ENCODE measurements around the gene GNAQ.
"Not testable (repeated sequence)": the region's sequence is repeated elsewhere in the genome, so short reads cannot be mapped to it uniquely, and the experiment has no call there.

GNAQ gene

GRCh38 chr9:77714077-77714549 is 317.5 kb downstream of the GNAQ start:
- no peak for DNase-seq

GRCh38 chr9:77712533-77713130 is 319.0 kb downstream of the GNAQ start:
- DNase-seq, result no peak

DNA sequence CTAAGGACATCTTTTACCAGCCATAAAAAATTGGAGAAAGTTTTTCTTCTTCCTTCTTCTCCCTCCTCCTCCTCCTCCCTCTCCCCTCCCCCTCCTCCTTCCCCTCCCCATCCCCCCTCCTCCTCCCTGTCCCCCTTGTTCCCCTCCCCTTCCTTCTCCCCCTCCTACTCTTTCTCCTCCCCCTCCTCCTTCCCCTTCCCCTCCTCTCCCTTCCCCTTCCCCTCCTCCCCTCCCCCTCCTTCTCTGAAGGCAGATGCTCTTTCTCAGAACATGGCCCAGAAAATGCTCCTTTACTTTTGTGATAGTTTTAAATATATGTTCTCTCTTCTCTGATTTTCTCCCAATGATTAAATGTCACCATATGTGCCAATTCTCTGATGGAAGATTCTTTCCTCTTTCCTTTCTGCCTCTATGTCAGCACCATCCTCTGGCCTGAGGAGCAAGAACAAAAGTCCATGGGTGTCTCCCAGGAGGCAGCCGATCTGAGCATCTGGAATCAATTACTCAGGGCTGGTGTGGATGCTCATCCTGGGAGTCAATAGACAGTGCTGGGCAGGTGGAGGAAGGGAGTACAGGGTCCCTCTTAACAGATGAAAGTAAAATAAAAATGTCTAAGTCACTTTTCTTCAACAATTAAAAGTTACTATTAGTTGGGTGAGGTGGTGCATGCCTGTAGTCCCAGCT is 320.5 kb downstream of the GNAQ start:
- DNase-seq, result no peak

GRCh38 chr9:77710316-77710715 is 321.3 kb downstream of the GNAQ start:
- DNase-seq, result no peak

DNA sequence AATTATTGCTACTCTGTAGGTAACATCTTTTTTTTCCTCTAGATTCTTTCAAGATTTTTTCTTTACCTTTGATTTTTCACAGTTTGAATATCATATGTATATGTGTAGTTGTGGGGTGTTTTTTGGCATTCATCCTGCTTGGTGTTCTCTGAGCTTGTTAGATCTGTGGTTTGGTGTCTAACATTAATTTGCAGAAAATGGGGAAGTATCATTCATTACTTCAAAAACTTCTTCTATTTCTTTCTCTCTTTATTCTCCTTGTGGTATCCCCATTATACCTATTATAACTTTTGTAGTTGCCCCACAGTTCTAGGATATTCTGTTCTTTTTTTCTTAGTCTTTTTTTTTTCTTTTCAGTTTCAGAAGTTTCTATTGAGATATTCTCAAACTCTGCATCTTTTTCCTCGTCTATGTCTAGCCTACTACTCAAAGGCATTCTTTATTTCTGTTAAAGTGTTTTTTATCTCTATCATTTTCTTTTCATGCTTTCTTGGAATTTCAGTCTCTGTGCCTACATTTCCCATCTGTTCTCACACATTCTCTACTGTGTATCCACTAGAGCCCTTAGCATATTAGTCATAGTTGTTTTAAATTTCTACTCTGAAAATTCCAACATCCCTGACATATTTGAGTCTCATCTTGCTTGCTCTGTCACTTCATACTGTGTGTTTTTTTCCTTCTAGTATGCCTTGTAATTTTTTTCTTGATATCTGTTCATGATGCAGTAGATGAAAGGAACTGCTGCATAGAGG is 323.4 kb downstream of the GNAQ start:
- no peak for DNase-seq

DNA sequence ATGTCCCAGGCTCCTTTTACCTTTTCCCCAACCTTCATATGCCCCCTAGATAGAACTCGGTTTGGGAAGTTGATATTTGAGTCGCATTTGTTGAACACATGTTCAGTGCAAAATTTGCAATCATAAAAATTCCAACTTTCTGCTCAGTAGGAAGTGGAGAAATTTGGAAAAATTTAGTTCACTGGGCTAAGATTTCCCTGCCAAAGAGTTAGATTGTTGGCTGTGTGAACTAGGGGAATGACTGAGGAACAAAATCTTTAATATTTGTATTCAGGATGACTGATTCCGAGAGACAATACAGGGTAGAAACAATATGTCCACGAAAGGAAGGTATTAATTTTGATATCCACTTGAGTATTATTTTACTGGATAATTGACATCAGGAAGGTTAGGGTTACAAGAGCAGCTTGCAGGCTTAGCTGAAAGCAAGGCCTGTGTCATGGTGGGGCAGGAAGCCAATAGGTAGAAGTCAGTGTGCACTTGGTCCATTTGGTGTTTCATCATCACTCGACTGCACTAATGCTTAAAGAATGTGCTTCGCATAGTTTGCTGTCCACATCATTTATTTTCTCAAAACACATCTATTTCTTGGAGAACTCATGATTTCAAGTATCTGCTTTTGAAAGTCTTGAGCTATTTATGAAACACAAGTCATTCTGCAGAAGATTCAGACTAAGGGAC is 324.1 kb downstream of the GNAQ start:
- no peak for DNase-seq

GRCh38 chr9:77705636-77706035 is 326.0 kb downstream of the GNAQ start:
- DNase-seq, result no peak

- DNase-seq, result not testable (repeated sequence)
Measured at GRCh38 chr9:77702521-77703390, 328.9 kb downstream of the GNAQ start.

- DNase-seq, result no peak
Measured at GRCh38 chr9:77697238-77697984, 334.2 kb downstream of the GNAQ start.

- not testable (repeated sequence) for DNase-seq
Measured at GRCh38 chr9:77690723-77691122, 340.9 kb downstream of the GNAQ start.

DNA sequence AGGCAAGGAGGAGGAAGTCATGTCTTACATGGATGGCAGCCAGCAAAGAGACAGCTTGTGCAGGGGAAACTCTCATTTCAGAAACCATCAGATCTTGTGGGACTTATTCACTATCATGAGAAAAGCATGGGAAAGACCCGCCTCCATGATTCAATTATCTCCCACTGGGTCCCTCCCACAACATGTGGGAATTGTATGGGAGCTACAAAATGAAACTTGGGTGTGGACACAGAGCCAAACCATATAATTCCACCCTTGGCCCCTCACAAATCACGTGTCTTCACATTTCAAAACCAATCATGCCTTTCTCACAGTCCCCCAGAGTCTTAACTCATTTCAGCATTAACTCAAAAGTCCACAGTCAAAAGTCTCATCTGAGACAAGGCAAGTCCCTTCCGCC is 341.5 kb downstream of the GNAQ start:
- DNase-seq, result not testable (repeated sequence)

DNA sequence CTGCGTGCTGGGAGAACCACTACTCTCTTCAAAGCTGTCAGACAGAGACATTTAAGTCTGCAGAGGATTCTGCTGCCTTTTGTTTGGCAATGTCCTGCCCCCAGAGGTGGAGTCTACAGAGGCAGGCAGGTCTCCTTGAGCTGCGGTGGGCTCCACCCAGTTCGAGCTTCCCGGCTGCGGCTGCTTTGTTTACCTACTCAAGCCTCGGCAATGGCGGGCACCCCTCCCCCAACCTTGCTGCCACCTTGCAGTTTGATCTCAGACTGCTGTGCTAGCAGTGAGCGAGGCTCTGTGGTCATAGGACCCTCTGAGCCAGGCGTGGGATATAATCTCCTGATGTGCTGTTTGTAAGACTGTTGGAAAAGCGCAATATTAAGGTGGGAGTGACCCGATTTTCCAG is 343.9 kb downstream of the GNAQ start:
- DNase-seq, result not testable (repeated sequence)

GRCh38 chr9:77680581-77680980 is 351.0 kb downstream of the GNAQ start:
- DNase-seq, result no peak

- no peak for DNase-seq
Measured at GRCh38 chr9:77679661-77680368, 351.8 kb downstream of the GNAQ start.

DNA sequence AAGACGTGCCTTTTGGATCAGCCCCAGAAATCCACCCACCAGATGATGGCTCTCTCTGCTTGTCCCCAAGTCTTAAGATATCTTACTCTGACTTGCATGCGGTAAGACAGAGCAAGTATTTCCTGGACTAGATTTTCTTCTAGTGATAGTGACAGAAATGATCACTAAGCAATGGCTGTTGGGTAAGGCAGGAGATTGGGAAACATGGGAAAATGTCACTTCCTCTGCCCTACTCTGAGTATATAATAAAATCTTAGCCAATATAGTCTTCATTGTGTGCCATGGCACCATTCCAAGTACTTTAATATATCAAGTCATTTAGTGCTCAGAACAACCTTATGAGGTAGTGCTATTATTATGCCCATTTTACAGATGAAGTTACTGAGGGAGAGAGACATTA is 352.5 kb downstream of the GNAQ start:
- DNase-seq, result no peak

GRCh38 chr9:77677957-77678535 is 353.6 kb downstream of the GNAQ start:
- DNase-seq, result no peak

GRCh38 chr9:77677397-77677796 is 354.2 kb downstream of the GNAQ start:
- no peak for DNase-seq

DNA sequence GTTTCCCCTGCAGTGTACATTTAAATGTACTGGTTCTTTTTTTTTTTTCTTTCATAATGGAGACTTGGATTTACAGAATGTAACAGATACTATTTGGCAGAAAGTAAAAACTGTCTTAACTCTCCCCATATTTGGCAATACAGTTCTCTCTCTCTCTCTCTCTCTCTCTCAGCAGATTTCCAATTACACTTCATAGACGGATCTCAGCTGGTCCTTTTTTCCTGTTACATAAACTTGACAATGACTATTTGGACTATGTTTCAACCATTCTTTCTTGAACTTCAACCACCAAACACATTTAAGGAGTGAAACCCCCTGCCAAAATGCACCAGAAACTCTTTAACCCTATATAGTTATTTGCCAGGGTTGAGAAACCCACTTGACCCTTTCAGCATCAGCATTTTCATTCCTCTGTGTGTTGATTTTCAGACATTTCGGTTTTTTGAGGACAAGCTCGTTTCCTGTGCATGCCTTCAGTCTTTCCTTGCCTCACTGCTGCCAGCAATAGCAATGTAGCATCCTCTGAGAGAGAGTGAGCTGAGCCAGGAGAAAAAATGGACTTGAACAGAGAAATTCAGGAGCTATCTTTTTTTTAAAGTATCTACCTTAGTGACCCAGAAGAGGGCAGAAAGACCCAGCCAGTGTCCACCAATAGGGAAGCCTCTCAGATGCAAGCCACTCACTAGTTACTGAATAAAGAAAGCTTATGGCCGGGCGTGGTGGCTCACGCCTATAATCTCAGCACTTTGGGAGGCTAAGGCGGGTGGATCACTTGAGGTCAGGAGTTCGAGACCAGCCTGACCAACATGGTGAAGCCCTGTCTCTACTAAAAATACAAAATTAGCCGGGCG is 357.4 kb downstream of the GNAQ start:
- no peak for DNase-seq

- DNase-seq, result no peak
Measured at GRCh38 chr9:77672183-77672582, 359.4 kb downstream of the GNAQ start.

GRCh38 chr9:77667151-77667550 is 364.5 kb downstream of the GNAQ start:
- no peak for DNase-seq

Measured in activated CD4-positive, alpha-beta T cell treated with anti-CD3 and anti-CD28 coated beads, Interleukin-2, amount 50 U/mL, for 1 hour (primary cell).